T follicular helper cell (primary cell): ENCODE results near the gene ICA1.

Experiments
- DNase-seq: peaks from one replicate; pipeline ENCODE4 v3.0.0-alpha.2; 2020; ENCODE audit warnings: low read depth

ICA1 gene

DNA sequence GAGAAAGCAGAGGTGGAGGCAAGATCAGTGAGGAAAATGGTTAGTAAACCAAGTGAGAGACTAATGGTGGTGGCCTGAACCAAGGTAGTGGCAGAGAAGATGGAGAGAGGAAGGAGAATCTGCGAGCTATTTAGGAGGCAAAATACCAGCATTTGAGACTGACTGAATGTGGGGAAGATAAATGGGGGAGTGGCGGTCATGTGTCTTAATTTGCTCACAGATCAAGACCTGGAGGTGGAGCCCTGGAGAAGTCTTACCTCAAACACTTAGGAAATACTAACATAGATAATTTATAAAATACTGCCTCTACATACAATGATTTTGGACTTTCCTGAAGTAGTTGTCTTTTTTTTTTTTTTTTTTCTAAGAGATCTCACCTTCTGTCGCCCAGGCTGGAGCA is 34.7 kb downstream of the ICA1 start:
- DNase-seq = no peak

DNA sequence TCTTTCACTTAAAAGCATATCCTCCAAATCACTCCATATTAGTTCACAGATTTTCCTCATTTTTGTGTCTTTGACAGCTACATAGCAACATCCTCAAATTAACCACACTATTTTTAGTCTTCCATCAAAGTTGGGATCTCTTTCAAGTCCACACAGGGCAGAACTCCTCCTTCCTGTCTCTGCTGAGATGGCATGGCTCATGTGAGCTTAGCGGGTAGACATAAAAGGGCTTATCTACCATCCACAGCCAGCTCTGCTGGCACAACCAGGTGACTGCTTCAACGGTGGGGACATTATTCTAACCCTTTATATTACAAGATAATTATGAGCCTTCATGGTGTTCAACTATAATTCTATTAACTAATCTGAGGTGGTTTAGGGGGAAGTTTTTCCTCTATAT is 35.5 kb downstream of the ICA1 start:
- no peak for DNase-seq

DNA sequence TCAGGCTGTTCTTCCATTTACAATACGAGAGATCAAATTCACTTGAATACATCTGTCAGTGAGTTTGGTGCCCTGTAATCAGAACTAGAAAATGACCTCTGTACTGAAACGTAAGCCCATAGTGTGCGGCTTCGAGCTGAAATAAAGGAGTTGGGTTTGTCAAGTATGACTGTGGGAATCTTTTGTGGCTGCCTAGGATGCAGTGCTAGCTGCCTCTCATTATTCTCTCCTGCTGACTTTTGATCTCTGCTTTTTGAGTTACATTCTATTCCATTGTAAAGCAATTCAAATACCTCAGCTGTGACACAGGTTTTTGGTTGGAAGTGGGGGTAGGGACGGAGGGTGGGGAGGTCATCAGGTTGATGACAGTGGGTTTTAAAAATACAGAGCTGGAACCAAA is 40.4 kb downstream of the ICA1 start:
- DNase-seq = no peak

DNA sequence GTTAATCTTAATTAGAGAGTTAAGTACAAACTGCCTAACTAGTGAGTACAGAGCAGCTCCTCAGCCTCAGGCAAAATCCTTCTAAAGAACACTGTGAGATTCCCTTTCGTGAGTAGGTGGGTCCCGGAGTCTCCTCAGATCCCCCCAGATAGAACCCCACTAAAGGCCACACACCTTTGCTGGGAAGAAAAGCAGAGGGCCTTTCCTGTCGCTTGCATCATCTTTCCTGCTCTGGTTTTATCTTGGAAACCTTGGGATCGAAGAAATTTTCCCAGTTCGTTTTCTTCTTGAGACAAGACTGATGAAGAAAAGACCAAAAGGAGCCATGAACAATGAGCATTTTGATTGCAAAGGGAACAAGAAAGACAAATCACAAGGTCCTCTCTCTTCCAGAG is 40.9 kb downstream of the ICA1 start:
- no peak for DNase-seq

DNA sequence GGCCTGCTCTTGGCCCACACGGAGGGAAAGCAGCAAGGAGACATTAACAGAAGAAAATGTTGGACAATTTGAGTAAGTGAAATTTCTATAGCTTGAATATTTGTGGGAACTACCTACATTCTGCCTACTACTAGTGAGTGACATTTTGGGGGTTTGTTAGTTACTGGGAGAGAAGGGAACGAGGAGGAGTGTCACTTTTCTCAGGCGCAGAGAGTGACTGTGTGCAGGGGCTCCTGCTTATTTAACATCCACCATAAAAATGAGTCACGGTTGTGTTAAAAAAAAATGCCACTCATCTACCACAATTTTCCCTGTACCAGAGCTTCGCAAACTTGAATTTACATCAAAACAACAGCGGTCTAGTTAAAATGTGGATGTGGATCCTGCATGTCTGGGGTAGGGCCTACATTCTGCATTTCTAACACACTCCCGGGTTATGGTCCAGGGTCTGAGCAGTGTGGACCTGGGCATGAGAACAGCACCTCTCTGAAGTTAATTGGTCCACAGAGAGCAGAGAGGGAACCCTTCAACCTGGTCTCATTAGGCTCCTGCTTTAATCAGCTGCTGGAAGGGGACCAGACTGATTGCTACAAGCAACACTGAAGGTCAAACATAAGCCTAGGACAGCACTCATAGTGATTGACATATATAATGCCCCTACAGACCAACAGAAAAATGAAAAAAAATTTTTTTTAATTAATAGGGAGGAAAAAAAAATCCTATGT is 41.4 kb downstream of the ICA1 start:
- no peak for DNase-seq

DNA sequence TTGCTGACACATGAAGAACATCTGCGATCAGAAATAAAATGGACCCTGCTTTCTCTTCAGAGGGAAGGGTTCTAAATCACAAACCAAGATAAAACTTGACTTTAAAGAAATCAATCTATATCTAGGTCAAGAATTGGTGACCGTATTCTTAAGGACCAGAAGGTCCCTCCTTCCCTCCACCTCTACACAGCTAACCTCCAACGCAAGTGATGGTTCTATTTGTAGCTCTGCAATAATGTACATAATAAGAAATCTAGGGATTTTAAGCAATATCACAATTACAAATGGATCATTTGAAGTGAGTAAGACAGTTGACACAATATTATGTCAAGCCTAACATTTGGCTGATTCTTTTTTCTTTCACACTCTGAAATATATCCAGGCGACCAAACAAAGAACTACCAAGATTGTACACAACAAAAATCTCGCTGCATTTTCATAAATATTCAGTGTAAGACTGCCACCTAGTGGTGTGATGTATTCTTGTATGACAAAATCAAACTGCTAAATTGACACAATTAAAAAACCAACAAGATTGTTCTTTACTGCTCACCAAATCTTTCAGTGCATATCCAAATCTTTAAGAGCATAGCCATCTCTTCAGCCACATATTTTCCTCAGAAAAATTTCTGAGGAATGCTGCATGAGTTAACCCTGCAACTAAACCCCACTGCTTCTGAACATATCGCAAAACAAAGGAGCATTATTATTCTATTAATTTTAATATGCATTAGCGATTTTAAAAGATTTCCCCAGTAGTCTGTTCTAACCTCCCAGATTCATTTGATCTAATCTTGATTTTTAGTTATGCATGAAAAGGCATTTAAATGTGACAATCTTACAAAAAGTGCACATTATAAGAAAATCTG is 44.5 kb downstream of the ICA1 start:
- no peak for DNase-seq

DNA sequence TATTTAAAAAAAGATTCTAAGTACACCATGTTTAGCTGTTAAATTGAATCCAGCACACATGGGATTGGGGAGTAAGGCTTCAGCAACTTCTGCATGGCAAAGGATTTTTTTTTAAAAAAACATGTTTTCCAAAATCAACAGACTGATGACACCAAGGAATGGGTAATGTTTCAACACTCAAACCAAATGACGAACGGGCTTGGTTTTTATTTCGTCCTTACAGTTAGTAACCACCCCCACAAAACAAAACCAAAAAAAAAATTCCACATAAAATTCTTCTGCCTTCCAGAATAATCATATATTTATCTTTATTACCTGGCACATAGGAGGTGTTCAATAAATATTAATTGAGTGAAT is 45.7 kb downstream of the ICA1 start:
- DNase-seq = no peak

DNA sequence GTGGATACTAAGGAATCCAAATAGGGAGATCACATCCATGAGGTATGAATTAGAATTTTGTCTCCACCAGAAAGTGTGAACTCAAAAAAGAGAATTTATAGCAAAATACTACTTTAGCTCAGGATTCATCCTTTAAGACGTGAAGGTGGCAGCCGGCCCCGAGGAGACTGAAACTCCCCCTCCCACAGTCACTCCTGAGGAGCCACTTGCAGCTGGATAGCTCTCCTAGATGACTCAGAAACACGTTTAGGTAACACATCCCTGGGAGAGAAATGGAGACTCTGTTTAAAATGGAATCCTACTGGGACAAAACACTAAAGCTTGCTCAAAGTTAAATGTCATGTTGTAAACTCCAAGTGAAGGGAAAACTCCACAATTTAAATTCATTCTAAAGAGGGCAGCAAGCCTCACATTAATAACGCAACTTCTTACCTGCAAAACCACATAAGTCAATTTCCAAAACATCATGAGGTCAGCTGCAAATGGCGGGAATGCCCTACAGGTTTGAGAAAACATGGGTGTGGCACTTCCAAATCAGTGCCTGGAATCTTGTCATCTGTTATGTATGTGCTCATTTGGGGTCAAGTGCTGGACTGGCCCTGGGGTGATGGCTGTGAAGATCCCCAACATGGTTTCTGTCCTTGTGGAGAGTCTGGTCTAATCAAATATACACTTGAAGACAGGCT is 46.2 kb downstream of the ICA1 start:
- no peak for DNase-seq

DNA sequence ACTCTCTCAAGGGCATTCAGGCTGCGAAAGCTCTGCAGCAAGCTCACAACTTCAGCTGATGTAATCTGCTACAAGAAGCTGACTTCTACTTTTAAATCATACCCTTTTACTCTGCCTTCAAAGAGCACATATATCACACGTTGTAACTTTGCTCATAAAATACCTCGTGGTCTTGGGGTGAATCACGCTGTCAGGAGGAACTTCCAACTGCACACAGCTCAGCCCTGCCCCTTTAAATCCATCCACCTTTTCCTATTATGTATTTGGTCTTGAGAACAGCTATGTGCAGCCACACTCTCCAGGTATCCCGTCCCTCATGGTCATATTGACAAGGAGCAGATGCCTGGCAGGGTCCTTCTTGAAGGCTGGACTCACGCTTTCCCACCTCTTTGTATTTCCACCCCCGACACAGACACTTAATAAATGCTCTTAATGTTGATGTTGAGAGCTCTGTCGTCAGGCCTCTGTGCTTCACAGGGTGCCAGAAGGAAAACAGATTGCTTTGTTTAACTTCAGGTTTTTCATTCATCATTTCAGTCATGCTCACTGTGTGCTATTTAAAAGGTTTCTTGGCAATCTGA is 47.6 kb downstream of the ICA1 start:
- DNase-seq = no peak

DNA sequence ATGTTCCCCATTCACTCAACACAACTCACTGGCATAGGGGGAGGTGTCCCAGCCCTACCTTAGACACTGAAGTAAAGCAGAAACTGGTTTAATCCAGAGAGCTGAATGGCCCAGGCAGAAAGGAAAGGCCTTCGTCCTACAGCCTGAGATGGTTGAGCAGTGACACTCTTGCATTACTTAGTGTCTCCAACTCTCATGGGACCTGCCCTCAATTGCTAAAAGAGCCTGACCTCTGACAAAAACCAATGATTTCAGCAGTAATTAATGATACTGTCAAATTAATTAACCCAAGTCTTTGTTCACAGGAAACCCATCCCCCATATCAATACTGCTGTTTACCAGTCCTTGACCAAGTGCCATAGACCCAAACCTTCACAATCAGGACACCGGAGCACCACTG is 48.6 kb downstream of the ICA1 start:
- DNase-seq = no peak

DNA sequence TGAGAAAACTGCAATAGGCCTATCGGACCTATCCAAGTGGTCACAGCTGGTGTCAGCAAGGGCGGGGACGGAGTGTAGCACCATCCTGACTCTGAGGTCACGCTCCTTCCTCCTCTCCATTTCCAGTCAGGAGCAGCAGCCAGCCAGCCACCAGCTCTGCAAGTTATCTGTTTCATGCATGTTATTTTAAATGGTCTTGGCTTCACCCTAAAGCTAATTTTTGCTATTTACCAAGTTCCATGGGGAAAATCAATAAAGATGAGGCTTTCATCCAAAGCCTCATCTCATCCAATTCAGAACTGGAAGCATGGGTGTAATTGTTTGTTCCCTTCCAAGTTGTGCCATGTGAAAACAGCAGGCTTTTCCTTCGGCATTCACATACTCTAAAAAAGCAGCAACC is 49.3 kb downstream of the ICA1 start:
- DNase-seq = no peak

DNA sequence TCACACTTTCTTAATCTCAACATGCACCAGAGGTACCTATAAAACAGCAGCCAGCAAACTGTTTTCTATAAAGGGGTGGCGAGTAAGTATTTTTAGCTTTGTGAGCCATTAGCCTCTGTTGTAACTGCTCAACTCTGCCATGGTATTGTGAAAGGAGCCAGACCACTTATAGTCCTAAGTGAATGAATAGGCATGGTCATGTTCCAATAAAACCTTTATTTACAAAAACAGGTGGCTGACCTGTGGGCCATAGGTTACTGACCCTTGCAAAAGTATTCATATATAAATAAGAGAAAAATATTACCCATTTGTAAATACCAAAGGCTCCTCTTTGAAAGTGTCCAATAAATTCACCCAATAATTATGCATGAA is 50.3 kb downstream of the ICA1 start:
- no peak for DNase-seq

DNA sequence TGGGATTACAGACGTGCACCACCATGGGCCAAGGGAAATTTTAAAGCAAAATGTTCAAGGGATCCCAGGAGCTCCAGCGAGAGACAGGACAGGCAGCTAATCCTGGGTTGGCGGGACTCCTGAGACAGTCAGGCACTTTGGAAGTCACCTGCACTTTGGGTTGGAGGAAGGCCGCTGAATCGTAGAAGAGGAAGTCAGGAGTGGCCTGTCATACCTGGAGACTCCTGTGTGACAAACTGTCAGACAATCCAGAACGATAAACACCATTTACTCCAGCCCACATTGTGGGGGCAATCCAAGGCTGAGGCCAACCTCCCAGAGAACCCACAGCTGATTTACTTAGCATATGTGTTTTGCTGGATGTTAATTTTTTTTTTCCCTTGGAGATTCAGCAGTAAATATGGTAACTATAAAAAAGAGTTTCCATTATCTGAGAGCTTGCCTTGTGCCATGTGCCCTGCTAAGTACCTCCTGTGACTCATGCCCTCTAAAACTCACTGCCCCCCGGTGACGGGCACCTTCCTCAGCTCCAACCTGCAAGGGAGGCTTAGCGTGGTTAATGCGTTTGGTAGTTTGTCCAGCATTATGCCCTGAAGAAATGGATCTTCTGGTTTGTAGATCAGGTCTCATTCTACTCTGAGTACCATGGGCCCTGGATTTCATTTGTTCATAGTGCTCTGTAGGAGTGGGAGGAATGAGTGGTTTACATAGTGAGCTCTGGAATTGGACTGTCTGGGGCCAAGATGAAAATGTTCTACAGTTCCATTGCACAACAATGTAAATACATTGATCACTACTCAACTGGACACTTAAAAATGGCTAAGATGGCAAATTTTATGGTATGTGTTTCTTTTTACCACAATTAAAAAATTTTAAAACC is 50.9 kb downstream of the ICA1 start:
- DNase-seq = no peak

DNA sequence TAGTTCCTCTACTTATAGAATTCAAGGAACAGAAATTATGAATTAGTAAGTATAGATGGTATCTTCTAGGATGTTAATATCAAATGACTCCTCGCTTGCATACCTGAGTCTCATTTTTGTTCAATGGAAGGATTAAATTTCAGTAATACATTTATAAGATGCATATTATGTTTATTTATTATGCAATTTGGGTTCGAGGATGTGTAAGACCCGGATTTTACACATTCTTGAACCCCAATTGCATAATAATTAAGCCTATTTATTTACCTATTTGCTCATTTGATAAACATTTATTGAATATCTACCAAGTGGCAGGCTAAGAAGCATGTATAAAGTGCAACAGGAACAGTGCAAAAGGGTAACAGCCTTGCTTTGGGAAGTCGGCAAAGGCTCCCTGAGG is 52.6 kb downstream of the ICA1 start:
- DNase-seq = no peak

DNA sequence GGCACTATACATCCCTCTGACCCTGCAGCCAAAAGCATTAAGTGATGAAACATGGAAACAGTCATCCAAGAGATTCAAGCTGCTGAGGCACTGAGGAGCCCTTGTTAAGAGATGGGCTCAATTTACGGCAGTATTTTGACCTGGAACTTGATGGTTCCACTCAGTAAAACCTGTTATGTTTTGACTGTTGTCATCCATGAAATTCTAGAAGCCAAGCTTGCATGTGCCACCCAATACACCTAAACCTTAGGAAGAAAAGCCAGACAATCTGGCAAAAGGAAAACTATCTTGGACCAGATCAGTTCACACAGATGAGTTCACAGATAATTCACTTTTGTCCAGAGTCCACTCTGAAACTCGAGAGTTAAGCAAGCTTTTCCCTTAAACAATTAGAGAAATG is 53.2 kb downstream of the ICA1 start:
- DNase-seq = no peak

DNA sequence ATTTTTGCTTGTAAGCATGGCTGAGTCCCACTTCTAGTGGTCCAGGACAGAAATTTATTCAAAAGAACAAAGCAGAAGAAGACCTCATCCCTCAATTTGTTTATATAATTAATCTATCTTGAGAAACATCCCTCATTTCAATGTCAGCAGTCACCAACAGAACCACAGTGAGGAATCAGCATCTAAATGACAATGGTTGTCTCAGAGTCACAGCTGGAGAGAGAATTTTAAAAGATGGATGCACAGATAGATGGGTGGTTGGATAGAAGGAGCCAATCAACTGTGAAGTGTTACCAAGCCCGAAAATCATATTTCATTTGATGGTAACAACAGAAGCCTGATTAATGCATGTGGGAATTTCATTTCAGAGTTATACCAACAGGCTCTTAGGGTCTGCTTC is 55.0 kb downstream of the ICA1 start:
- no peak for DNase-seq

DNA sequence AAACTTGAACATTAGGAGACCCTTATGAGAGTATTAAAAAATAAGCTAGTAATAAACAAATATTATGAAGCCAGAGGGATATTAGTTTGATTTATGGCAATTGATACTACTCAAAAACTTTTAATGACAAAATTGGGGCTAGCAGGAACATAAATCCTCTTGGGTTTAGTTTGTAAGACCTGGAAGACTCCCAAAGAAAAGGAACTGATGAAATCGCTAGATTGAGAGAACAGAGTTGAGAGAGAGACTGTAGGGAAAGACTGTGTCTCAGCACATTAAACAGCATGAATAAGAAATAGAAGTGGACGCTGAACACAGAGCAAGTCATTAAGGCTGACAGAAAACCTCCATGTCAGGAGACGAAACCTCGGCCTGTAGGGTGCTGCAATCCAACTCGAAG is 56.4 kb downstream of the ICA1 start:
- DNase-seq = no peak

DNA sequence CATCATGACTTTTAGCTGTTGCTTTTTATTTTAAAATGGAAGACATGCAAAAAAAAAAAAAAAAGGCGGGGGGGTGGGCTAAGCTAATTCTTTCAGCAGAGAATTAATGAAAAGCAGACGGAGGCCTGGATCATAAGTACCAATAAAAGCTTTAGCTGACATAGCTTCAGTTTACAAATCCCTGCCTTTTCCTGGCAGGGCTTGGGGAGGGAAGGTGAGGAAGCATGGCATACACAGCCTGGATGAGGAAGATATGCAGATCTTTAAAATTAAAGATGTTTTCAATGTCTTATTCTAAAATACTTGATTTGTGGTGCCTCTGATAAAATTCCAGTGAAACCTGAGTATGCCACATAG is 57.0 kb downstream of the ICA1 start:
- DNase-seq = no peak

DNA sequence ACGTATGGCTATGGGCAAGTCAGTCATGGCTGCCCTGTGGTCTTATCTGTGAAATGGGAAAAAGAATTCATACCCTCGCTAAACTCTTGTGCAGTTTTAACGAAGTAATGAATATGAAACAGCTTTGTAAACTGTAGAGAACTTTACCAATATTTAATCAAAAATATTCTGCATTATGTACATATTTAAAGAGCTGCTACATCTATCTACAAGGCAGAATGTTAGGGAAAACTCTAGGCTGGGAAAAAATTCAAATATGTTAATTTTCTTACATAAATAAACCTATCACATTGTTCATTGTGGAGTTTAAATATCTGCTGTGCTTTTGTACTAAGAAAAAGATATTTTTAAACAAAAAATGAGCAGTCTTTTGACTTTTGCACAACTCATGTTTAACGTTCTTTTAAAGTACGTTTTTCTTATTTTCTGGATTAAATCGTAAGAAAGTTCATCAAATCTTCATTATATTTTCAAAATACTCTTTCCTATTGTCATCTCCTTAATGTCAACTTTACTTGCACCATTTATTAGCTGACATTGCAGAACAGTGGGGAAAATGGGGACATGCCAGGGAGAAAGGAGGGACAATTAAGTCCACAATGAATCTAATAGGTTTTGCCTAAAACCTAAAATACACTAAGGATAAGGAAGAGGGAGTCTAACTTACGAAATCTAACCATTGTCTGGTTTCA is 57.5 kb downstream of the ICA1 start:
- DNase-seq = no peak

DNA sequence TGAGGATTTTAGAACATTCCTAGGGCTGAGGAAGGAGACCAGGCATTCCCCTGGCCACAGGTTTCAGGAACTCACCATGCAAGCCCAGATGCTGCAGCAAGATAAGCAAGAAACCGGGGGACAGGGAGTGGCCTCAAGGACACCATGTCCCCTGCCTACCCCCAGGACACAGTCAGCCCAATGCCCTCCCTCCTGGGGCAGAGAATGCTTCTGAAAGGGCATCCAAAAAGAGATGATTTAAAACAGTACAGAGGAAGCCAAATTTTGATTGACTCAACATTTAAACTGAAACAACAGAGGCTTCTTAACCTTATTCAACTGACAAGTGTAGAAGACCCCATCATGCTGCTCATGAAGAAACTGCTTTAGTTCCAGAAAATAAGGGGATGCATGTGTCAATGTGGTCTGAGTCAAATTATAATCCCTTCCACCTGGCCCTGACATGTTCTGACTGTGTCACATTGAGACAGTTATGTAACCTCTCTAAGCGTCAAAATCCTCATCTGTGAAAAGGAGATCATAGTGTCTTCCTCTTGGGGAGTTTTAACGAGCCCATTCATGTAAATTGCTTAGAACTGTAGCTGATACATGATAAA is 60.0 kb downstream of the ICA1 start:
- DNase-seq = no peak

DNA sequence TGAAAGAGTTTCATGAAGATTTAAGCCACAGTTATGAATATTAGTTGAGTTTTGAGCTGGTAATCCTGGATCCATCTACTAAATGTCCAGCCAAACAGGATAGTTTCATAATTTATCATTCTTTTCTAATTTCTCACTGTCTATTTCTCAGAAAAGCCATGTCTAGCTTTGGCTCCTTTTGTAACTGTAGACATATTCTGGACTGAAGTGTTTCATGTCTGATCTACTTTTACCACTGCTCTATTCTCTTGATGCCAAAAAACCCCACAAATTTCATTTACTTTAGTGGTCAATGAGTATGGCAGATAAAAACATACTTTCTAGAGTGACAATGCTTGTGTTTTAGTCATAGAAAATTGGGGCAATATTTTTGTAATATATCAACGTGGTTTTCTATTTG is 61.2 kb downstream of the ICA1 start:
- no peak for DNase-seq
